GM21723 (cell line): ENCODE measurements around the gene DDN.
A peak's percentile ranks its signal among the peaks of the same experiment; 100 is the strongest.

Experiments
- ATAC-seq: cut with Tn5 transposase; IDR thresholded peaks from one replicate; pipeline ENCODE4 v1.9.1; 2021; ENCODE audit warnings: mild to moderate bottlenecking, moderate library complexity; ENCODE audit not compliant: unreplicated experiment

The DDN gene

DNA sequence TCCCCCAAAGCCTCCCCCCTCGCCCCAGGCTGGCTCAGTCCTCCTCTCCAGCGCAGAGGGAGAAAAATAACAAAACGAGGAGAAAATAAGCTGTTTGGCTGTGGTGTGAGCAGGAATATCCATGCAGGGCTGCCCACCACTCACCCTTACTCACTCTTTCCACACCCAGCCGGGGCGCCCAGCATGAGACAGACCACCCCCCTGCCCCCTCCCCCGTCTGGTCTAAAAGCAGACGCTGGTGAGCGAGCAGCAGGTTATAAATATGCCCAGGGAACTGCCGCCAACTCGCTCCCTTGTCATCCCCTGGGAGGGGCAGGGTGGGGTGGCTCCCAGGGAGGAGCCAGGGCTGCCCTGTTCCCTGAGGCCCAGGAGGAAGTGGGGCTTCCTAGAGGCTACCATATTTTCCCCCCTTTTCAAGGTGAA, 13.7 kb downstream of the DDN start:
- no peak for ATAC-seq

DNA sequence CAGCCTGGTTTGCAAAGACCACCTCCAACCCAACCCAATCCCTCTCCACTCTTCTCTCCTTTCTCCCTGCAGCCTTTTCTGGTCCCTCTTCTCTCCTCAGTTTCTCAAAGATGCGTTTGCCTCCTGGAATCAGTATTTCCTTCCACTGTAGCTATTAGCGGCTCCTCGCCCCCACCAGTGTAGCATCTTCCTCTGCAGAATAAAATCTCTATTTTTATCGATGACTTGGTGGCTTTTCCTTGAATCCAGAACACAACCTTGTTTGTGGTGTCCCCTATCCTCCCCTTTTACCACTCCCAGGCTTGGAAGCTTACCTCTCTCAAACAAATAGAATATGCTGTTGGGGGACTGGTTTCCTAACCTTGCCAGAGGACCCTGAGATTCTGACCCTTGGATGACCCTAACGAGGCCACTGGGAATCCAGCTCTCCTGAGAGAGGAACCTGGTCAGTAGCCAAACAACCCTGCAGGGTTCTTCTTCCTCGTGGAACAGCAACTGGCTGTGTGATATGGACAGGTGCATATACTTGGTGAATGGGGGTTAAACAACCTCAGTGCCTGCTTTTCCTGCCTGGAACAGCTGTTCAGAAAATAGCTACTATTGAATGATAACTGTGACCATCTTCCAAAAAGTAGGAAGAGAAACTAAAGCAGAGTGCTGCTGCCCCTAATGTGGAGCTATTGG, 16.6 kb downstream of the DDN start:
- ATAC-seq: no peak

DNA sequence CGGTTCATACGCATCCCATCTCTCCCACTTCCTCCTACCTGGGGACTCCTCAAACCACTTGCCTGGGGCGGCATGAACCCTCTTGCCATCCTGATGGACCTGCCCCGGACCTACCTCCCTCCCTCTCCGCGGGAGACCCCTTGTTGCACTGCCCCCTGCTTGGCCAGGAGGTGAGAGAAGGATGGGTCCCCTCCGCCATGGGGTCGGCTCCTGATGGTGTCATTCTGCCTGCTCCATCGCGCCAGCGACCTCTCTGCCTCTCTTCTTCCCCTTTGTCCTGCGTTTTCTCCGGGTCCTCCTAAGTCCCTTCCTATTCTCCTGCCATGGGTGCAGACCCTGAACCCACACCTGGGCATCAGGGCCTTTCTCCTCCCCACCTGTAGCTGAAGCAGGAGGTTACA, 17.4 kb downstream of the DDN start:
- no peak for ATAC-seq

DNA sequence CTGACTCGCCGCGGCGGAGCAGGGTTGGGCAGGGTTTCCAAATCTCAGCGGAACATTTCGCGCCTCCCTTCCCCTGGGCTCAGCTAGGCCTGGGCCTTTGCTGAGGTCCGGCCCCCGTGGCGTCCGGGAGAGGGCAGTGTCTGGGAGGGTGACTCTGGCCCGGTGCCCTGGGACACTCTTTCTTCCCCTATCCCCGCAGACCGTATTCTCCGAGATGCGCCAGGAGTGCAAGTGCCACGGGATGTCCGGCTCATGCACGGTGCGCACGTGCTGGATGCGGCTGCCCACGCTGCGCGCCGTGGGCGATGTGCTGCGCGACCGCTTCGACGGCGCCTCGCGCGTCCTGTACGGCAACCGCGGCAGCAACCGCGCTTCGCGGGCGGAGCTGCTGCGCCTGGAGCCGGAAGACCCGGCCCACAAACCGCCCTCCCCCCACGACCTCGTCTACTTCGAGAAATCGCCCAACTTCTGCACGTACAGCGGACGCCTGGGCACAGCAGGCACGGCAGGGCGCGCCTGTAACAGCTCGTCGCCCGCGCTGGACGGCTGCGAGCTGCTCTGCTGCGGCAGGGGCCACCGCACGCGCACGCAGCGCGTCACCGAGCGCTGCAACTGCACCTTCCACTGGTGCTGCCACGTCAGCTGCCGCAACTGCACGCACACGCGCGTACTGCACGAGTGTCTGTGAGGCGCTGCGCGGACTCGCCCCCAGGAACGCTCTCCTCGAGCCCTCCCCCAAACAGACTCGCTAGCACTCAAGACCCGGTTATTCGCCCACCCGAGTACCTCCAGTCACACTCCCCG, 18.0 kb downstream of the DDN start:
- no peak for ATAC-seq

DNA sequence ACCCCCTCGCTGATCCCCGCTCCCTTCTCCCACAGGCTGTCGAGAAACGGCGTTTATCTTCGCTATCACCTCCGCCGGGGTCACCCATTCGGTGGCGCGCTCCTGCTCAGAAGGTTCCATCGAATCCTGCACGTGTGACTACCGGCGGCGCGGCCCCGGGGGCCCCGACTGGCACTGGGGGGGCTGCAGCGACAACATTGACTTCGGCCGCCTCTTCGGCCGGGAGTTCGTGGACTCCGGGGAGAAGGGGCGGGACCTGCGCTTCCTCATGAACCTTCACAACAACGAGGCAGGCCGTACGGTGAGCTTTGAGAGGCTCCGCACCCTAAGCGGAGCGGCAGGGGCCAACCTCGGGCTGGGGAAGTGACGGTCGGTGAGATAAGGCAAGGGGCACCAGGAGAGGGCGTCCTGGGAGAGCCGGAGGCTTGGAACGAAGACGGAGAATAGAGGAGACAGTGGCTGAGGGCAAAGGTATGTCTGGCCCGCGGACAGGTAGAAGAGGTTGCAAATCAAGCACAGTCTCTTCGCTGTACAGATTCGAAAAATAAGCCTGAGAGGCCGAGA, 18.7 kb downstream of the DDN start:
- no peak for ATAC-seq

DNA sequence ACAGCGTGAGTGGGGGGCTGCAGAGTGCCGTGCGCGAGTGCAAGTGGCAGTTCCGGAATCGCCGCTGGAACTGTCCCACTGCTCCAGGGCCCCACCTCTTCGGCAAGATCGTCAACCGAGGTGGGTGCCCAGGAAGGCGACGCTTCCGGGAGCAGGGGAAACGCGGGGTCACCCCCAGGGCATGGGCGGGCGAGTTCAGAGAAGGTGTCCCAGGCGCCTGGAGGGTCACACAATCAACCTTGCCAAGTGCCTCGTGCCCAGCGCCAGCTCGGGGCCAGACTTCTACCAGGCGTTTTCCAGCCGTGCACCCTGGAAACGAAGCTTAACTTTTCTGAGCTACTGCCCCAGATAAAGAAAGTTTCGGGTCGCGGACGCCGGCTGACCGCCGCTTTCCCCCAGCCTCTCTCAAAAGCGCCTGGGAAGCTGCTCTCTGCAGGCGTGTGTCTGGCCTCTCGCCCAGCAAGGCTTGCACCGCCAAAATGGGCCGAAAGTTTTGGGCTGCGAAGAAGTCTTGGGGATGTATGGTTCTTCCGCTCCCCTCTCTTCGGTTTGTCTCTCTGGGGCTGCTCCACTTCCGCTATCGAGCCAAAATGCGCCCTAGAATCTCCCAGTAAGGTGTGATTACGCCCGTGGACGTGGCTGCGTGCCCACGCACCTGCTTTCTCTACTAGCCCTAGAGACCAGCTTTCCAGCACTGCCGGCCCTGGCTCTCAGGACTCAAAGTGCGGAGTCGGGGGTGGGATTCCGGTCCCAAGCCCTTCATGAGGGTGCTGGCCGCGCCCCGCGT, 19.4 kb downstream of the DDN start:
- ATAC-seq: no peak

DNA sequence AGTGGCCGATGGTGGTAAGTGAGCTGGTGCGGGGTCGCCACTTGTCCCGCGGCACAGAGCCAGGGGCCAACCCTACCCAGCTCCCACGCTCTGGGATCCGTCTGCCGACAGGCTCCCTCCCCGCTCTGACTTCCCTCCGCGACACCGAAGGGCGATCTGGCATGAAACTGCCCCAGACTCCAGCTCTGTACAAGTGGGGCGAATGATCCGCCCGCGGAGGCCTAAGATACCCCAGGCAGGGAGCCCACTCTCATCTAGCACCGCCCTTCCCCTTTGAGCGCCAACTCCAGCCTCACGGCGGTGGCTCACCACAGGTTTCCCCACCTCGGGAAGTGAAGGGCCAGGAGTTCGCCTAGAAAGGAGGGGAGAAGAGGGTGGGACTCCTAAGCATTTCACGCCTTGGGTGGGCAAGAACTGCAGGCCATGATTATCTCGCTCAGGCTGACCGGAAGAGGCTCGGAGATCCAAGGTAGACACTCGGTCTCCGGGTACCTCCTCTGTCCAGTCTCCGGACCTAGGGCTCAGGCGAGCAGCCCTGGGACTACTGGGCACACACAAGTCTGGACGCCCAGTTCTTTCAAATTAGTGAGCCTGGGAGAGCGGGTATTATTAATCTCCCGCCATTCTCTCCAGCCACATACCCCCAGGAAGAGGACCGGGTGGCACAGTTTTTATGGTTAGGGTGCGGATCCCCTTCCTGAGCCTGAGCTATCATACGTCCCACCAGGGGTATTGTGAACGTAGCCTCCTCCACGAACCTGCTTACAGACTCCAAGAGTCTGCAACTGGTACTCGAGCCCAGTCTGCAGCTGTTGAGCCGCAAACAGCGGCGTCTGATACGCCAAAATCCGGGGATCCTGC, 20.2 kb downstream of the DDN start:
- ATAC-seq: no peak

DNA sequence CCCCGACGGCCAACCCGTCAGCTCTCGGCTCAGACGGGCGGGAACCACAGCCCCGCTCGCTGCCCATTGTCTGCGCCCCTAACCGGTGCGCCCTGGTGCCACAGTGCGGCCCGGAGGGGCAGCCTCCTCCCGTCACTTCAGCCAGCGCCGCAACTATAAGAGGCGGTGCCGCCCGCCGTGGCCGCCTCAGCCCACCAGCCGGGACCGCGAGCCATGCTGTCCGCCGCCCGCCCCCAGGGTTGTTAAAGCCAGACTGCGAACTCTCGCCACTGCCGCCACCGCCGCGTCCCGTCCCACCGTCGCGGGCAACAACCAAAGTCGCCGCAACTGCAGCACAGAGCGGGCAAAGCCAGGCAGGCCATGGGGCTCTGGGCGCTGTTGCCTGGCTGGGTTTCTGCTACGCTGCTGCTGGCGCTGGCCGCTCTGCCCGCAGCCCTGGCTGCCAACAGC, 20.9 kb downstream of the DDN start, which contains the start of gene WNT1:
WNT1 (plus strand) TSS at position 32 of the 450 bp plus-strand sequence; CDS start at position 361, 329 bp downstream.
- ATAC-seq: peak; percentile 8

DNA sequence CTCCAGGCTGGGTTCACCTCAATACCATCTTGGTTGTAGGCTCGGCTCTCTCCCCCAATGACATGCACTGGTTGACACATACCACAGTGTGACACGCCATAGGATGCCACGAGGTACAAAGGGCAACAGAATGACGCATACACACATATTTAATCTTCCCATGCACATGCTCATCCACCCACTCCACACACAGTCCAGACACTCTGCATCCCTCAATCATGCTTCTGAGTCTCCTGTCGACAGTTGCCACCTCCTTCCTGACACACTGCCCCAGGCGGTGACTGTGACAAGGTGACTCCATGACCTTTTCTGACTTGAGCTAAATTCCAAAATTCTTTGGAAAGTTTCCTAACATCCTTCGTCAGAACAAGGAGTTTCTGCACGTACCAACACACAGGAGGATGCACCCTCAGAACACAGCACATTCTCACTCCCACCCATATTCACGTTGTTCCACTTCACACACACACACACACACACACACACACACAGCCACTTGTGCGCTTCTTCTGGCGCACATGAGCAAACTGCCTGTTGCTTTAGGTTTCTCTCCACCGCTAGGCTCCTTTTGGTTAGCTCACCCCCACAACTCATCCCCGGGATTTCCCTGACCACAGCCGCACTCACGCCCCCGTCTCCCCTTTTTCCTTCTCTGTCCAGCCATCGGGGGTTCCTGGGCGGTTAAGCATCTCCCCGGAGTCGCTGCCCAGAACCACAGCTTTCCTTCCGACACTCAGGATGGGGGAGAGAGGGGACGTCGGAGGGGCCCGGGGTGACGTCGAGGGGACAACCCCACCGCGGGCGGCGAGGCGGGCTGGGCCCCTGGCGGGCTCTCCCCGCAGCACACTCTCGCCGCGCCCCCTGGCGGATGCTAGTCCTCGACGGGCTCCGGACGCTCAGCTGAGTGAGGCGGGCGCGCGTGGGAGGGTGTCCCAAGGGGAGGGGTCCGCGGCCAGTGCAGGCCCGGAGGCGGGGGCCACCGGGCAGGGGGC, 21.6 kb downstream of the DDN start:
- peak; percentile 55 for ATAC-seq

DNA sequence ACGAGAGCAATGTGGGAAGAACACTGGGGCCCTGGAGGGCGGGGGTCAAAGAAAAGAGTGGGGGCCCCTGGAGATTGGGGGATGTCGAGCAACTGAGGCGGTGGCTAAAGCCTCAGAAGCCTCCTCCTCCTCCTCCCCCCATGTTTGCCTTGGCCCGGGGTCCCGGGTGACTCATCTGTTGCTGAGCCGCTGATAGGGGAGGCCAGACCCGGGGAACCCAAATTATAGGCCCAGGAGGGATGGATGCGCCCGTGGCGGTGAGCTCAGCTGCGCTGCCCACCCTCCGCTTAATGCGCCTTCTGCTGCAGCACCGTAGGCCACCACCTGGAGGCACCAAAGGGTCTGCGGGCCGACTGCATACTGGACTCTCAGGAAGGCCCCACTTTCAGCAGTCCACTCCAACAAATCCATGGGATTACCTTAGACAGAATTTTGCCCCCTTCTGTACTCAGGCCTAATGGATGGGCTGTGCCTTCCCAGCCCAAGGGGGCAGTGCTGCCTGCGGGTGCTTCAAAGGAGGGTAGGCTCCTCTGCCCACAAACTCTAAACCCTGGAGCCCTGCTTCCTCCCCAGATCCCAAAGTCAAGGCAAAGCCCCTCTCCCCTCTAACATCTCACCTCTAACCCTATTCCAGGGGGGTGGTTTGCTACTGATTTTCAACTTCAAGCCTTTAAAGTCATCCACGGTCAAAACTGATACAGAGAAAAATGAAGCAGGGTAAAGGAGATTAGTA, 25.1 kb downstream of the DDN start:
- ATAC-seq: no peak

DNA sequence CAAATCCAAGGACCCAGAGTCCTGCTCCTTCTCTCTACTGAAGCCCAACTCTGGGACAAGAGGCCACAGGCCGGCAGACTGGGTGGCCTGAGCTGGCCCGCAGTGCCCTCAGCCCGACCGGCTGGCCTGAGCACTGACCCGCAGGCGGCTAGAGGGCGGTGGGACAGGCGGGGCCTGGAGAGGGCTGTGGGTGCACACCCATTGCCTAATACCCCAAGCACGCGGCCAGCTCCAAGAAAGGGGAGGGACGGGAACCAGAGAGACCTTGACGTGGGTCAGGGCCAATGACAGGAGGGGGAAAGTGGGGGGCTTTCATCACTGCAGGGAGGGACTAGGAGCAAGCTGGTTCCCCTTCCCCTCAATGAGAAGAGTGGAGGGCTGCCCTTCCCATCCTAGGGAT, 25.6 kb downstream of the DDN start:
- ATAC-seq: no peak

DNA sequence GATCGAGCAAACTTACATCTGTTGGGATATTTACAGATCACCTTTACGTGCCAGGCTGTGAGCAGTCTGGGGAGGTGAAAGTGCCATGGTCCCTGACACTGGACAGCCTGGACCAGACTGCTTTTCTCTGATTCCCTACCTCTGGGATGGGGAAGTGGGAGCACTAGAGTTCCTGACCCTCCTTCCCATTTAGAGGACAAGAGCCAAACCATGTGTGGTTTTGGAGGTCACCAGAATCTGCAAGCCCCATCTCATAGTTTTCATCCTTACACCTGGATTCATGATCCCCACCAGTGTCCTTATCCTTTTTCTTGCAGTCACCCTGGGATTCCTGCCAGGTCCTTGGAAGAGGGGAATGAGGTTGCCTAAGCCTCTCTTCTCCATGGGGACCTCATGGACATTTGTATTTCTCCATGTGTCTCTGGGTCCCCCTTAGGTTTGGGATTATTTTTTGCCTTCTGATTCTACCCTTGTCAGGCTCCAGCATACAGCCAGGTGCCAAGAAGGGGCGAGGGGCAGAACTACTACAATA, 26.2 kb downstream of the DDN start:
- ATAC-seq: no peak

DNA sequence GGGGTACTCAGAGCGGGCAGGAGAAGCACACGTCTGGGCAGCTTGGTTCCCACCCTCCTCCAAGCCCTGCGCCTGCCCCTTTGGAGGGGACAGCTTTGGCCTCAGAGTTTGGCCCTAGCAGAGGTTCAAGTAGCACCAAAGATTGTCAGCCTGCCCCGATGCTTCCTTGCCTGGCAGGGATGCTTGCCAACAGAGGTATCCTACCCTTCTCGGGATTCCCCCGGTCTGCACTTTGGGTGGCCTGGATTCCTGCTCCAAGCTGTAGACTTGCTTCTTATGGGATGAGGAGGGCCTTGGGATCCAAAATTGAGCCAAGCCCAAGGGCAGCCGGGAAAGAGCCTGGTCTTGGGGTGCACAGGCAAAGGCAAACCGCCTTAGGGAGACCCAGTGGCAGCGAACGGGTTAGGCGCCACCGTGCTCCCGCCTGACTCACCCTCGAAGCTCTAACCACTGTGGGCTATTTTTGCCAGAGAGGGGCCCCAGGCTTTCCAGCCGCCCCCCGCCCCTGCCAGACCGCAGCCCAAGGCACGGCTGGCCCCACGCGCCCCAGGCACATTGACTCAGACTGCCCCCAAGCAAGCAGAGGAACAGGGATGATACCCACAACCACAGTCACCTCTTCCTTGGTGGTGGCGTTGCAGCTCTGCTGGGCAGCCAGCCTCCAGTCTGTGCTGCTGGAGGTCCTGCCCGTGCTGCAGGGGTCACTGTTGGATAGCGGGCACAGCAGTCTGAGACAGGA, 26.8 kb downstream of the DDN start:
- no peak for ATAC-seq

DNA sequence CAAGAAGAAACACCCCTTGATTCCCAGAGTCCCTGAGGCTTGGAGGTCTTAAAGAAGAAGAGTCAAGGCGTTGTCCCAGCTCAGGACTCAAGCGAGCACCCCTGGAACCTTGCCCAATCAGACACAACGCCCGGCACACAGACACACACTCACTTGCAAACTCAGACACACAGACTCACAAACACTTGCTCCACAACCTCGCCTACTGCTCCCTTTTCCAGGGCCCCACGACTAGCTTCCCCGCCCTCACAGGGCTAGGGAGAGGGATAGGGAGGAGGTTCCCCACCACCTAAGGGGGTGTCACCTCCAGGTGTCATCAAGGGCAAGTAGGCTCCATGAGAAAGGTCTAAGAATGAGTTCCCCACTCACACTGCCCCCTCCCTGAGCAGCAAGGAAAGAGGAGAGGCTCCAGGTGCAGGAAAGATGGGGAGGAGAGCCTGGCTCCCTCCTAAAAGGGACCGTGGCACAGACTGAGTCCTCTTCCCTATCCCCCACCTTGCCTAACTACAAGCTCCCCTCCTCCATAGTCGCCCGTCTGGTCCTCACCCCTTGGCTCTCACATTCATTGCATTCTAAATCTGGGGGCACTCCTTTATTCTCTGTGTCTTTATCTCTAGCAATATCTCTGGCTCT, 28.4 kb downstream of the DDN start:
- ATAC-seq: no peak

DNA sequence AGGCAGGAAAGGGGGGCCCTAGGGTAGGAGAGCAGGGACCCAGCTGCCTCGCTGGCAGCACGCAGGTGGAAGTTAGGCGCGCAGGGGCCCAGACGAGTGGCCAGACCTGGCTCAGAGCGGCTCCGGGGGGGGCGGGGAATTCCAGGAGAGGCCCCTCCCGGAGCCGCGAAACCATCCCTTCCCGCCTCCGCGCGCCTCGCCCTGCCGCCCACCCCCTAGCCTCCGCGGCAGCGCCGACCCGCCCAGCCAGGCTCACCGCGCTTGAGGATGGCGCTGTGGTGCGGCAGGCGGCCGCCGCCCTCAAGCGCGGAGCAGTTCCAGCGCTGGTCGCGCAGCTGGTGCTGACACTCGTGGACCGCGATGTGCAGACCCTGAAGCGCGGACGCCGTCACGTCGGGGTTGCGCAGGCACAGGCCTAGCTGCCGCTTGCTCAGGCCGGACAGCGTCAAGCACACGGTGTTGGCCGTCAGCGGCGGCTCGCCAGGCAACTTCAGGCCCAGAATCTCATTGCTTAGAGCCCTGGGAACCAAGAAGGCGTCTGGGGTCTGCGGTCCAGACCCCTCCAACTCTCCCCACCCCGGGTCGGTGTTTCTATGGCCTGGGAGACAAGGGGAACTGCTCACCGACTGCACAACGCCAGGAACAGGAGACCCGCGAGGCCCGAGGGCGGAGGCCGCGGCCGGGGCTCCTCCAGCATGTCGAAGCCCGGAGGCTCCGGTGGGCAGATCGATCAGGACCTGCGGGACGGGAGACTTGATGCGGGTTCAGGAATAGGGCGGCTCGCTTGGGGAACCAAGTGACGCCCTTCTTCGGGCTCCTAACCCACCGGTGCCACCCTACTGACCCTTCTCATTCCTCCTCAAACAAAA, 29.1 kb downstream of the DDN start:
- no peak for ATAC-seq

DNA sequence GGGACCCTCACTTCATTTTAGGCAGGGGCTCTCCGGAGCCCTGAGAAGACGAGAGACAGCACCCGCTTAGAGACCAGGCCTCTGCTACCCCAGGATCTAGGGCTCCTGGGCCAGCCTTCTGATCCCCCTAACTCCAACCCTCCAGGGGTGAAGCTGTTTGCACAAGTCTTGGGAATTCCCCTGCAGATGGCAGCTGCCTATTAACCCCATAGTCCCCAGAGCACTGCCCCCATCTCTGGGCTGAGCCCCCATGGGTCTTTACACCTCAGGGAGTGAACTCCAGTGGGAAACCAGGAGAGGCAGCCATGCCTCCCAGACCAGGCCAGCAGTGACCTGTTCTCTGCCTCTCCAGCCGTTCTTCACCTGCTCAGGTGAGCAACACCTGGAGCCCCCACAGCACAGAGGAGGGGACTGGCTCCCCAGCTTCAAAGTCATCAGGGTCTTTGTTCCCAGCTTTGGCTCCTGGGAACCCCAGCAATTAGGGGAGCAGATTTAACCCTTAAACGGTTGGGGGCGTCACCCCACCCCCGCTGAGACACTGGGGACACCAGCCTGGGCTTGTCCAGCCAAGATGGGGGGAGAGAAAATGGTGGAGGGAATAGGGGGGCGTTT, 29.9 kb downstream of the DDN start:
- no peak for ATAC-seq
